OCI-LY7 (cell line): ENCODE measurements around the gene PILRA. TPM values are rescaled to one million over a fixed set of nuclear protein-coding genes. Genes with fewer than 3 reads are reported as not detected.
A peak's percentile ranks its signal among the peaks of the same experiment; 100 is the strongest.

Source experiments
- BruUV-seq: library from RNA; stranded (reverse); fragments of 400-500 nt; replicated peaks from 2 replicates; lab custom pipeline; 2021; lab: Mats Ljungman, UMichigan
- CTCF ChIA-PET: fragments of 300-600 bp; sonication (Branson Sonifier 250); formaldehyde crosslinking; loops from one replicate; lab custom pipeline; 2022; ENCODE audit warnings: antibody characterized with exemption; ENCODE audit not compliant: unreplicated experiment; lab: Charles Lee
- POLR2A ChIA-PET: fragments of 300-600 bp; sonication (Branson Sonifier 250); formaldehyde crosslinking; loops from one replicate; lab custom pipeline; 2022; ENCODE audit warnings: antibody characterized with exemption; lab: Charles Lee
- DNase-seq: peaks from one replicate; pipeline ENCODE4 v3.0.0-alpha.2; 2015; ENCODE audit warnings: low spot score
- H2AFZ ChIP-seq: fragments of 200-600 bp; sonication (generic), shearing (Covaris generic); 2 replicates; pipeline ENCODE4 v1.6.1; 2014; ENCODE audit warnings: mild to moderate bottlenecking, antibody characterized with exemption, low read length, moderate library complexity
- H3K27ac ChIP-seq: fragments of 200-600 bp; sonication (generic); 2 replicates; pipeline ENCODE4 v1.5.1; 2014; ENCODE audit warnings: mixed run types, low read depth, mild to moderate bottlenecking, moderate library complexity, low read length, inconsistent platforms; ENCODE audit not compliant: poor library complexity, severe bottlenecking
- H3K36me3 ChIP-seq: fragments of 200-600 bp; sonication (generic); 2 replicates; pipeline ENCODE4 v1.6.1; 2014; ENCODE audit warnings: mild to moderate bottlenecking, antibody characterized with exemption, low read length, moderate library complexity, mixed read lengths; ENCODE audit not compliant: insufficient read depth
- H3K4me1 ChIP-seq: fragments of 200-600 bp; sonication (generic); 2 replicates; pipeline ENCODE4 v1.5.1; 2014; ENCODE audit warnings: mild to moderate bottlenecking, low read length; ENCODE audit not compliant: insufficient read depth, poor library complexity, severe bottlenecking
- H3K4me2 ChIP-seq: fragments of 200-600 bp; sonication (generic); 2 replicates; pipeline ENCODE4 v1.6.1; 2014; ENCODE audit warnings: mild to moderate bottlenecking, low read length
- H3K4me3 ChIP-seq: fragments of 200-600 bp; sonication (generic); 2 replicates; pipeline ENCODE4 v1.5.1; 2014; ENCODE audit warnings: mild to moderate bottlenecking, low read depth, low read length; ENCODE audit not compliant: poor library complexity, severe bottlenecking
- H3K79me2 ChIP-seq: fragments of 200-600 bp; sonication (generic); 2 replicates; pipeline ENCODE4 v1.6.1; 2016; ENCODE audit warnings: low read depth, mild to moderate bottlenecking, low read length, moderate library complexity, mixed read lengths; ENCODE audit not compliant: insufficient read depth
- H3K9me2 ChIP-seq: fragments of 200-600 bp; sonication (generic); 2 replicates; pipeline ENCODE4 v1.6.1; 2016; ENCODE audit warnings: mild to moderate bottlenecking, low read length, mixed read lengths; ENCODE audit not compliant: insufficient read depth
- H3K9me3 ChIP-seq: fragments of 200-600 bp; sonication (generic); 2 replicates; pipeline ENCODE4 v1.6.1; 2014; ENCODE audit warnings: mild to moderate bottlenecking, mixed run types, low read length, mixed read lengths
- H4K20me1 ChIP-seq: fragments of 200-600 bp; sonication (generic); 2 replicates; pipeline ENCODE4 v1.6.1; 2014; ENCODE audit warnings: mild to moderate bottlenecking, antibody characterized with exemption, low read length, moderate library complexity, mixed read lengths; ENCODE audit not compliant: insufficient read depth
- EZH2phosphoT487 ChIP-seq: fragments of 200-600 bp; sonication (generic); IDR thresholded peaks from 2 replicates; pipeline ENCODE4 v1.6.1; 2018; ENCODE audit warnings: low read depth, borderline replicate concordance, mild to moderate bottlenecking, mixed run types, antibody characterized with exemption, low read length, moderate library complexity, mixed read lengths
- intact Hi-C: fragments of 100-400 bp; cut with micrococcal nuclease; formaldehyde crosslinking; loops from one replicate; pipeline ENCODE4 v1.10.0; 2022; ENCODE audit not compliant: unreplicated experiment
- total RNA-seq, 2 experiments: library from RNA; depleted of rRNA in 1 of 2; stranded (reverse); fragments of >200 nt in 1 of 2; shearing (Covaris generic) in 1 of 2; gene quantifications; 2 replicates each; pipeline ENCODE4 v1.2.3, GENCODE V29; 2014 to 2022
- TF ChIP-seq, protein P1 (sequence below): fragments of 200-600 bp; sonication (generic); conservative IDR thresholded peaks from 2 replicates; pipeline ENCODE4 v1.5.1; 2014; ENCODE audit warnings: mild to moderate bottlenecking, antibody characterized with exemption, low read length, moderate library complexity, mixed read lengths

PILRA gene
- total RNA-seq, 2 experiments from 2014 or later, result 8.0 to 16.0 TPM

DNA sequence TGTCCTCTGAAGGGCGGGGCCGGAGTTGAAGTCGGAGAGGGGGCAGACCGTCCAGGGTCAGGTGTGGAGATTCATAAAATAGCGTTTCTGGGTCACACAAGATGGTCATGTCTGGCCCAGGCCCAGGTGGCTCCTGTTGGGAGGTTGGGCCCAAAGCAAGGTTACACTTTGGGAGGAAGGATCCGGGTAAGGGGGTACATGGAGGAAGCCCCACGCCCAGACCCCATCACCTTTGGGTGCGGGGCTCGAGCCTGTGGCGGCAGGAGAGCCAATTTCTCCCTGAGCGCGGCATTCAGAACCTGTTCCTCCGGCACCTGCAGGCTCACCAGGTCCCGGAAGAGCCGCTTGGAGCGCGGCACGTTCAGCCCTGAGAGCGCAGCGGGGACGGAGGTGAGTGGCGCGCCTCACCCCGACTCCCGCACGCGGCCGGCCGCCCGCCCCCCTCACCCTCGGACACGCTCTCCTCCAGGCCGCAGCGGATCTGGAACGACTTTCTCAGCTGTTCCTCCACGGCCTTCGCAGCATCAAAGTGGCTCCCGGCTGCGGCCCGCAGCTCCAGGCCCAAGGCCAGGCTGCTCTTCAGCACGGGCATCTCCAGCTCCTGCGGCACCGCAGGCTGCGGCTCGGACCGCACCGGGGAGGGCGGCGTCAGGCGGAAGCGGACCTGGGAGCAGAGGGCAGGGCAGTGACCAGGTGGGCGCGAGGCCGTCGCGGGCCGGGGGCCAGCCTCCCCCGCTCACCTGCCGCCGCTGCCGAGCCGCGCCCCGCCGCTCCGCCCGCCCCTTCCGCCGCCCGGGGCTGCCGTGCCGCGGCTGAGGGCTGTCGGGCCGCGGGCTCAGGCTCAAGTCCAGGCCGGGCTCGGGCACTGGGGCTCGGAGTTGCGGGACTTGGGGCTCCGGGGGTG lies 62.4 kb downstream of the PILRA start:
- H3K4me3 ChIP-seq, result peak overlapping the region; percentile 90
- CTCF ChIA-PET, result interaction anchor here (1.0 kb wide), 1 partner anchor 12 kb away, joined by 5 read pairs; no protein-coding TSS in a partner anchor
- peak overlapping the region; percentile 85 for H3K4me2 ChIP-seq
- peaks cover 7% of the 10 kb centered on the region; the same call in 1 of the 2 replicates for H4K20me1 ChIP-seq
- H3K27ac ChIP-seq, result peak overlapping the region; percentile 84
- H3K9me2 ChIP-seq, result no peaks in the 10 kb centered on the region
- TF ChIP-seq, protein P1, sequence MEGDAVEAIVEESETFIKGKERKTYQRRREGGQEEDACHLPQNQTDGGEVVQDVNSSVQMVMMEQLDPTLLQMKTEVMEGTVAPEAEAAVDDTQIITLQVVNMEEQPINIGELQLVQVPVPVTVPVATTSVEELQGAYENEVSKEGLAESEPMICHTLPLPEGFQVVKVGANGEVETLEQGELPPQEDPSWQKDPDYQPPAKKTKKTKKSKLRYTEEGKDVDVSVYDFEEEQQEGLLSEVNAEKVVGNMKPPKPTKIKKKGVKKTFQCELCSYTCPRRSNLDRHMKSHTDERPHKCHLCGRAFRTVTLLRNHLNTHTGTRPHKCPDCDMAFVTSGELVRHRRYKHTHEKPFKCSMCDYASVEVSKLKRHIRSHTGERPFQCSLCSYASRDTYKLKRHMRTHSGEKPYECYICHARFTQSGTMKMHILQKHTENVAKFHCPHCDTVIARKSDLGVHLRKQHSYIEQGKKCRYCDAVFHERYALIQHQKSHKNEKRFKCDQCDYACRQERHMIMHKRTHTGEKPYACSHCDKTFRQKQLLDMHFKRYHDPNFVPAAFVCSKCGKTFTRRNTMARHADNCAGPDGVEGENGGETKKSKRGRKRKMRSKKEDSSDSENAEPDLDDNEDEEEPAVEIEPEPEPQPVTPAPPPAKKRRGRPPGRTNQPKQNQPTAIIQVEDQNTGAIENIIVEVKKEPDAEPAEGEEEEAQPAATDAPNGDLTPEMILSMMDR, result no peak
- TF ChIP-seq EZH2phosphoT487, result no peak
- POLR2A ChIA-PET, result interaction anchor here (0.9 to 1.2 kb wide), 3 partner anchors 9 to 18 kb away, joined by 3 to 6 read pairs (median 6); no protein-coding TSS in a partner anchor
- H3K9me3 ChIP-seq, result no peaks in the 10 kb centered on the region
- peaks cover 51% of the 10 kb centered on the region for H3K4me1 ChIP-seq
- peaks cover 39% of the 10 kb centered on the region for H3K79me2 ChIP-seq
- H3K36me3 ChIP-seq, result peaks cover 65% of the 10 kb centered on the region
- BruUV-seq, result TSS peak; percentile 73
- DNase-seq, result peak; percentile 78
- no peak overlapping the region for H2AFZ ChIP-seq
- intact Hi-C loops, result loop anchor here (2.0 kb wide), 1 partner anchor 239 kb away; no protein-coding TSS in a partner anchor

GRCh38 chr7:100437150-100438100 lies 64.1 kb downstream of the PILRA start:
- Histone ChIP-seq H3K9me3 (no peaks in the 10 kb centered on the region), H4K20me1 (no peaks in the 10 kb centered on the region), H2AFZ (no peak overlapping the region; the same call in 1 of the 2 replicates), H3K9me2 (no peaks in the 10 kb centered on the region), H3K36me3 (peaks cover 47% of the 10 kb centered on the region), H3K4me2 (peak overlapping the region; percentile 56), H3K27ac (peak overlapping the region; percentile 84), H3K79me2 (peaks cover 21% of the 10 kb centered on the region; the same call in 1 of the 2 replicates), H3K4me3 (peak overlapping the region; percentile 90), H3K4me1 (peaks cover 34% of the 10 kb centered on the region)
- BruUV-seq, result no TSS peak
- intact Hi-C loops, result loop anchor here (2.0 kb wide), 1 partner anchor 237 kb away; no protein-coding TSS in a partner anchor
- TF ChIP-seq EZH2phosphoT487, result no peak
- TF ChIP-seq, protein P1, result no peak
- ChIA-PET POLR2A (interaction anchor here (0.6 to 1.5 kb wide), 8 partner anchors 8 to 1998 kb away, joined by 3 to 7 read pairs (median 6); partner anchors contain the start of gene ZCWPW1), CTCF (interaction anchor here (0.6 to 0.7 kb wide), 2 partner anchors 40 to 149 kb away, joined by 3 read pairs; no protein-coding TSS in a partner anchor)
- DNase-seq, result no peak
